Measurements from ENCODE around the gene SDCCAG8. TPM values are rescaled to one million over a fixed set of nuclear protein-coding genes. Genes with fewer than 3 reads are reported as not detected.

Gene SDCCAG8
- total RNA-seq, 1 experiment from 2014 or later, result 14.0 TPM

DNA sequence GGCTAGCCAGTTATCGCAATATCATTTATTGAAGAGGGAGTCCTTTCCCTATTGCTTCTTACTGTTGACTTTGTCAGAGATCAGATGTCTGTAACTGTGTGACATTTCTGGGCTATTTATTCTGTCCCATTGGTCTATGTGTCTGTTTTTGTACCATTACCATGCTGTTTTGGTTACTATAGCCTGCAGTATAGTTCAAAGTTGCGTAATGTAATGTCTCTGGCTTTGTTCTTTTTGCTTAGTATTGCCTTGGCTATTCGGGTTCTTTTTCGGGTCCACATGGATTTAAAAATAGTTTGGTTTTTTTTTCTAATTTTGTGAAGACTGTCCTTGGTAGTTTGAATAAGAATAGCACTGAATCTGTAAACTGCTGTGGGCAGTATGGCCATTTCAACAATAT lies 273.7 kb downstream of the SDCCAG8 start:
- H3K36me3 ChIP-seq (ENCODE audit: control insufficient read depth, insufficient read depth, low read length), result no peaks in the 10 kb centered on the region
- H3K27me3 ChIP-seq (ENCODE audit: control insufficient read depth, insufficient read depth, low read length), result no peaks in the 10 kb centered on the region
- no peak overlapping the region for H3K27ac ChIP-seq (ENCODE audit: low read length)
- ATAC-seq (no peak), DNase-seq (ENCODE audit: low read depth, low spot score) (no peak)
- intact Hi-C loops (cut with micrococcal nuclease; ENCODE audit: unreplicated experiment) (no loop called here), in situ Hi-C loops (cut with HindIII; ENCODE audit: low pct_unique_long_range_greater_than_20kb, low sequenced_read_pairs) (no loop called here)
- POLR2A ChIA-PET, result interaction anchor here (0.7 kb wide), 1 partner anchor 142 kb away, joined by 12 read pairs; no protein-coding TSS in a partner anchor
- BruUV-seq (replicated peaks), result no TSS peak
- no peak overlapping the region for H3K4me3 ChIP-seq (ENCODE audit: low read depth in 2 of 2, low read length in 2 of 2)
- CTCF ChIA-PET, result no interaction called here
- TF ChIP-seq POLR2AphosphoS5 (IDR thresholded peaks at IDR 0.05; ENCODE audit: low read depth, low read length) (no peak), REST (IDR thresholded peaks at IDR 0.05; ENCODE audit: insufficient read depth in 1 of 2, low read depth in 2 of 2, low read length in 1 of 2) (no peak), SIN3A (IDR thresholded peaks at IDR 0.05; ENCODE audit: borderline replicate concordance, insufficient read depth, low read depth, low read length) (no peak), TCF7L2 (IDR thresholded peaks at IDR 0.05; ENCODE audit: low read depth, low read length) (no peak), CTCF (IDR thresholded peaks at IDR 0.05) (no peak)
- no peaks in the 10 kb centered on the region for H3K9me3 ChIP-seq (ENCODE audit: control insufficient read depth, insufficient read depth, low read depth, low read length)
- no peaks in the 10 kb centered on the region for H3K4me1 ChIP-seq (ENCODE audit: control insufficient read depth, insufficient read depth, low read length)

GRCh38 chr1:243535014-243535413 lies 279.2 kb downstream of the SDCCAG8 start:
- DNase-seq (ENCODE audit: low read depth, low spot score) (no peak), ATAC-seq (no peak)
- TF ChIP-seq POLR2AphosphoS5 (IDR thresholded peaks at IDR 0.05; ENCODE audit: low read depth, low read length) (no peak), REST (IDR thresholded peaks at IDR 0.05; ENCODE audit: insufficient read depth in 1 of 2, low read depth in 2 of 2, low read length in 1 of 2) (no peak), SIN3A (IDR thresholded peaks at IDR 0.05; ENCODE audit: borderline replicate concordance, insufficient read depth, low read depth, low read length) (no peak), CTCF (IDR thresholded peaks at IDR 0.05) (no peak), TCF7L2 (IDR thresholded peaks at IDR 0.05; ENCODE audit: low read depth, low read length) (no peak)
- in situ Hi-C loops (cut with HindIII; ENCODE audit: low pct_unique_long_range_greater_than_20kb, low sequenced_read_pairs), result no loop called here
- no TSS peak for BruUV-seq (replicated peaks)
- Histone ChIP-seq H3K9me3 (ENCODE audit: control insufficient read depth, insufficient read depth, low read depth, low read length) (no peaks in the 10 kb centered on the region), H3K27ac (ENCODE audit: low read length) (no peak overlapping the region), H3K4me3 (ENCODE audit: low read depth in 2 of 2, low read length in 2 of 2) (no peak overlapping the region), H3K27me3 (ENCODE audit: control insufficient read depth, insufficient read depth, low read length) (no peaks in the 10 kb centered on the region), H3K4me1 (ENCODE audit: control insufficient read depth, insufficient read depth, low read length) (no peaks in the 10 kb centered on the region), H3K36me3 (ENCODE audit: control insufficient read depth, insufficient read depth, low read length) (no peaks in the 10 kb centered on the region)
- POLR2A ChIA-PET, result interaction anchor here (0.7 kb wide), 1 partner anchor 425 kb away, joined by 3 read pairs; no protein-coding TSS in a partner anchor
- intact Hi-C loops (cut with micrococcal nuclease; ENCODE audit: unreplicated experiment), result no loop called here
- CTCF ChIA-PET, result interaction anchor here (0.6 kb wide), 1 partner anchor 191 kb away, joined by 4 read pairs; no protein-coding TSS in a partner anchor
